ENCODE data around the gene SFMBT2.
A peak's percentile ranks its signal among the peaks of the same experiment; 100 is the strongest.

Gene SFMBT2

GRCh38 chr10:7134448-7134847 is 276.4 kb downstream of the SFMBT2 start:
- no peak for DNase-seq (ENCODE audit: low read depth)

DNA sequence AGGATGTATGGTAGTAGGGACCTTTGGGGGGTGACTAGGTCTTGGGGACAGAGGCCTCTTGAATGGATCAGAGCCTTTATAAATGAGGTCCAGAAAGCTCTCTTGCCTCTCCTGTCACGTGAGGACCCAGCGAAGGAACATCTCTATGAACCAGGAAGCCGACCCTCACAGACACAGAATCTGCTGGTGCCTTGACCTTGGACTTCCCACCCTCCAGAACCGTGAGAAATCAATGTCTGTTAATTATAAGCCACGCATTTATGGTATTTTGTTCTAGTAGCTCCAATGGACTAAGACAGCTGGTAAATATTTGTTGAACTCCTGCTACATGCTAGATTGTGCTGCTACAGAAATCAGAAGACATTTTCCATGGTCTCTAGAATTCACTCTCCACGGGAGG is 276.9 kb downstream of the SFMBT2 start:
- no peak for DNase-seq (ENCODE audit: low read depth)

- no peak for DNase-seq (ENCODE audit: low read depth)
Observed at GRCh38 chr10:7133278-7133677, 277.6 kb downstream of the SFMBT2 start.

- no peak for DNase-seq (ENCODE audit: low read depth)
Observed at GRCh38 chr10:7130191-7130911, 280.5 kb downstream of the SFMBT2 start.

- DNase-seq (ENCODE audit: low read depth) = no peak
Observed at GRCh38 chr10:7123774-7124173, 287.1 kb downstream of the SFMBT2 start.

DNA sequence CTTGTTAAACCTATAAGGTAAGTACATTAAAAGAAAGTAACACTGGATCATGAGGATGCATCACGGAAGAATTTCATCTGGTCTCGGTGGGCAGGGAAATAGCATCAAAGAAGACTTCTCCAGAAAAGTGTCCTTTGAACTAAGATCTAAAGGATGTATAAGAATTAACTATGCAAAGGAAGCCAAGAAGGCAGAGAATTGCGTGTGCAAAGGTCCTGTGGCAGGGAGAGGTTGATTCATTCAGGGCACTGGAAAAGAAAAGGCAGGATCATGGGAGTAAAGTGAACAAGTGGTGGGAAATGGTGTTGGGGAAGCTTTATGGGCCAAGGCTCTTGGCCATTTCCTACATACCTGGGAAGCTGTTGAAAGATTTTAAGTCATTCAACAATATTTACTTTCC is 288.3 kb downstream of the SFMBT2 start:
- no peak for DNase-seq (ENCODE audit: low read depth)

GRCh38 chr10:7121154-7121797 is 289.6 kb downstream of the SFMBT2 start:
- peak; percentile 52 for DNase-seq (ENCODE audit: low read depth)

DNA sequence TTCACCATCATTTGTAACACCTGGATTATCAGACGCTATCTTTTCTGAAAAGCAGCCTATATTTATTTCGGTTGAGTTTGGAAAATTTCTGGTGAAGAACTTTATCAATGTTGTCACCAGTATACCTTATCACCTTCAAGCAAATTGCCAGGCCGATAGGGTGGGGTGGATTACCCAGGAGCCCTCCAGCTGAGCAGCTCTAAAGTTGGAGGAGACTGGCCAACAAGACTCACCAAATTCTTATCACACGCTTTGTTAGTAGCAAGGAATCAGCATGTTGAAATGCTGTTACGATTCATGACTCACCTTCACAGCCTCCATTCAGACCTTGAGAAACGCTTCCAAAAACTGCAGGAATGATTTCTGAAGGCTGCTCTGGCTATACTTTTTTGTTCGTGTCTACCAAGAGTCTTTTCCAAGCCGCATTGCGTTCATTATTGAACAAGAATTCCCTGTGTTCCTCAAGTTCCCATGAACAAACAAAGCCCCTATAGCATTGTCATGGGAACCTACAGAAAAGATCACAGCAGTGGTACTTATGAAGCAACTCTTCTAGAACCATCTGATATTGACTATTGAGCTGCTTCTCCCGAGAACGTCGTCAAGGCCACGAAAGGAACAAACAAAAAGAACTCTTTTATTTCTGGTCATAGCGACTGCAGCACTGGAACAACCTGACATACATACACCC is 291.4 kb downstream of the SFMBT2 start:
- no peak for DNase-seq (ENCODE audit: low read depth)

GRCh38 chr10:7117806-7118674 is 292.8 kb downstream of the SFMBT2 start:
- no peak for DNase-seq (ENCODE audit: low read depth)

- DNase-seq (ENCODE audit: low read depth) = no peak
Observed at GRCh38 chr10:7117177-7117799, 293.5 kb downstream of the SFMBT2 start.

GRCh38 chr10:7111561-7111960 is 299.3 kb downstream of the SFMBT2 start:
- DNase-seq (ENCODE audit: low read depth) = no peak

DNA sequence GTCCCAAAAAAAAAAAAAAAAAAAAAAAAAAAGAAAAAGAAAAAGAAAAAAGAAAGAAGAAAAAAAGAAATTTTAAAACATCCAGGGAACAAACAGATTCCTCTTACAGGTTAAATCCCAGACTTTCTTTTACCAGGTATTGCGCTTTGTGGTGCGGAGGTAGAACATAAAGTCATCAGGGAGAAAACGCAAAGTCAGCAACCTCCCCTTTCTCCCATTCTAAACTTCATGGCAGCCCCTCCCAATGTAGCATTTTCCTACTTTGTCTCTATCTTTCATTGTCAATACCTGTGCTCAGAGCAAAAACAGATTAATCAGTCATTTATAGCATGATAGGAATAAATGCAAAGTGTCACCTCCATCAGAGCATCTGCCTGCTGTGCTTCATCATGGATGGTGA is 299.7 kb downstream of the SFMBT2 start:
- DNase-seq (ENCODE audit: low read depth) = no peak
